ENCODE results near the gene ZNF45. TPM values are rescaled to one million over a fixed set of nuclear protein-coding genes. Genes with fewer than 3 reads are reported as not detected.

Gene ZNF45
- total RNA-seq, 1 experiment from 2014 or later: 20.3 TPM

GRCh38 chr19:43910884-43911283, 24.2 kb downstream of the ZNF45 start:
- no peaks in the 10 kb centered on the region for H3K27me3 Mint-ChIP-seq (ENCODE audit: unreplicated experiment)
- intact Hi-C loops (cut with micrococcal nuclease; ENCODE audit: unreplicated experiment): no loop called here
- no peak overlapping the region for H3K27ac Mint-ChIP-seq (ENCODE audit: unreplicated experiment)
- CTCF ChIA-PET: no interaction called here
- DNase-seq: no peak
- no peaks in the 10 kb centered on the region for H3K4me1 Mint-ChIP-seq (ENCODE audit: low read depth, unreplicated experiment)
- no peak for TF ChIP-seq CTCF (IDR thresholded peaks at IDR 0.05; ENCODE audit: unreplicated experiment)
- H3K36me3 Mint-ChIP-seq (ENCODE audit: insufficient read depth, unreplicated experiment): peaks cover 29% of the 10 kb centered on the region
- BruUV-seq (replicated peaks): no TSS peak
- peaks cover 36% of the 10 kb centered on the region for H3K9me3 Mint-ChIP-seq (ENCODE audit: low read depth, unreplicated experiment)
- H3K4me3 Mint-ChIP-seq (ENCODE audit: low read depth, unreplicated experiment): no peak overlapping the region

GRCh38 chr19:43908659-43909058, 26.4 kb downstream of the ZNF45 start:
- Mint-ChIP-seq H3K36me3 (ENCODE audit: insufficient read depth, unreplicated experiment) (peaks cover 11% of the 10 kb centered on the region), H3K4me3 (ENCODE audit: low read depth, unreplicated experiment) (no peak overlapping the region), H3K27me3 (ENCODE audit: unreplicated experiment) (no peaks in the 10 kb centered on the region), H3K27ac (ENCODE audit: unreplicated experiment) (no peak overlapping the region), H3K4me1 (ENCODE audit: low read depth, unreplicated experiment) (no peaks in the 10 kb centered on the region), H3K9me3 (ENCODE audit: low read depth, unreplicated experiment) (peaks cover 37% of the 10 kb centered on the region)
- no peak for DNase-seq
- no TSS peak for BruUV-seq (replicated peaks)
- no peak for TF ChIP-seq CTCF (IDR thresholded peaks at IDR 0.05; ENCODE audit: unreplicated experiment)
- intact Hi-C loops (cut with micrococcal nuclease; ENCODE audit: unreplicated experiment): no loop called here
- CTCF ChIA-PET: interaction anchor here (0.6 kb wide), 1 partner anchor 10 kb away, joined by 4 read pairs; no protein-coding TSS in a partner anchor

GRCh38 chr19:43906774-43907173, 28.3 kb downstream of the ZNF45 start:
- no peak for TF ChIP-seq CTCF (IDR thresholded peaks at IDR 0.05; ENCODE audit: unreplicated experiment)
- Mint-ChIP-seq H3K9me3 (ENCODE audit: low read depth, unreplicated experiment) (peaks cover 37% of the 10 kb centered on the region), H3K4me1 (ENCODE audit: low read depth, unreplicated experiment) (no peaks in the 10 kb centered on the region), H3K36me3 (ENCODE audit: insufficient read depth, unreplicated experiment) (peaks cover 11% of the 10 kb centered on the region), H3K4me3 (ENCODE audit: low read depth, unreplicated experiment) (no peak overlapping the region), H3K27me3 (ENCODE audit: unreplicated experiment) (no peaks in the 10 kb centered on the region), H3K27ac (ENCODE audit: unreplicated experiment) (no peak overlapping the region)
- CTCF ChIA-PET: no interaction called here
- no peak for DNase-seq
- no TSS peak for BruUV-seq (replicated peaks)
- intact Hi-C loops (cut with micrococcal nuclease; ENCODE audit: unreplicated experiment): no loop called here

- Mint-ChIP-seq H3K27ac (ENCODE audit: unreplicated experiment) (no peak overlapping the region), H3K9me3 (ENCODE audit: low read depth, unreplicated experiment) (peaks cover 37% of the 10 kb centered on the region), H3K4me1 (ENCODE audit: low read depth, unreplicated experiment) (no peaks in the 10 kb centered on the region), H3K4me3 (ENCODE audit: low read depth, unreplicated experiment) (no peak overlapping the region), H3K27me3 (ENCODE audit: unreplicated experiment) (no peaks in the 10 kb centered on the region), H3K36me3 (ENCODE audit: insufficient read depth, unreplicated experiment) (peaks cover 18% of the 10 kb centered on the region)
- DNase-seq: no peak
- intact Hi-C loops (cut with micrococcal nuclease; ENCODE audit: unreplicated experiment): no loop called here
- TF ChIP-seq CTCF (IDR thresholded peaks at IDR 0.05; ENCODE audit: unreplicated experiment): no peak
- BruUV-seq (replicated peaks): no TSS peak
- CTCF ChIA-PET: no interaction called here
These were observed 29.2 kb downstream of the ZNF45 start for GRCh38 chr19:43905897-43906296.

Measured in Calu3 (cell line).